Measurements from ENCODE around the gene GPR63.

GPR63 gene

DNA sequence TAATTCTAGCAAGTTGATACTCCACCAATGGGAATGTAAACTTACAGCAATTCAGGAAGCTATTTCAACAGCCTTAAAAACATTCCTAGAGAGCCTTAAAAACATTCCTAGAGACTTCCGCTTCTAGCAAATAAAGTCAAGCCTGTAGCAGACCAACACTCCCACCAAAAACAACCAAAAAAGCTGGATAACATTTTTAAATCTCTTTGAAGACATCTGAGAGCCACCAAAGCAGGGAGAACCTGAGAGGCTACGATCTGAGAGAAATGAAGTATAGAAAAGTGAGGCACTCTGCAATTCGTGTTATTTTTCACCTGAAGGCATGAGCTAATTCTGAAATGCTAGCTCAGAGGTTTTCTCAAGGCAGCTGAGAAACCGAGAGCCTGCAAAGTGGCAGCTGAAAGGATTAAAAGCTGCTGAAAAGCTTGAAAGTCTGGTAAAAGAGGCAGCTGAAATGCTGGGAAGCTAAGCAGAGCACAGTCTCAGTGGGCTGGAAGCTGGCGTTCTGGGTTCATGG is 20.9 kb downstream of the GPR63 start:
- no peak for DNase-seq

DNA sequence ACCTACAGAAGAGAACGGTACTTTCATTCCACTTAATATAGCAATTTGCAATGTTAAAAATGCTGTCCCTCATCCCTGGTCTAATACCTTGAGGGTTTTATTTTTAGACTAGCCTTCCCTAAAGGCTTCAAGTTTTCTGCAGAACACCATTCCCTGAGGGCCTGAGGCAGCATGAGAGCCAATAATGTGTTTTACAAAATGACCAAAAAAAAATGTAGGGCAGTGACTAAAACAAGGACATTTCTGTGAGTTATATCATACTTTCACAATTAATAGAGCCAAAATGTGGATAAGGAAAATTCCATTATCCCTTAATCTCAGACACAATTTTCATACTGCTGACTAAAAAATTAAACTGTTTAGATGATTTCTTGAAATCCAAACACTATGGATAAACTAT is 22.7 kb downstream of the GPR63 start:
- DNase-seq: no peak

DNA sequence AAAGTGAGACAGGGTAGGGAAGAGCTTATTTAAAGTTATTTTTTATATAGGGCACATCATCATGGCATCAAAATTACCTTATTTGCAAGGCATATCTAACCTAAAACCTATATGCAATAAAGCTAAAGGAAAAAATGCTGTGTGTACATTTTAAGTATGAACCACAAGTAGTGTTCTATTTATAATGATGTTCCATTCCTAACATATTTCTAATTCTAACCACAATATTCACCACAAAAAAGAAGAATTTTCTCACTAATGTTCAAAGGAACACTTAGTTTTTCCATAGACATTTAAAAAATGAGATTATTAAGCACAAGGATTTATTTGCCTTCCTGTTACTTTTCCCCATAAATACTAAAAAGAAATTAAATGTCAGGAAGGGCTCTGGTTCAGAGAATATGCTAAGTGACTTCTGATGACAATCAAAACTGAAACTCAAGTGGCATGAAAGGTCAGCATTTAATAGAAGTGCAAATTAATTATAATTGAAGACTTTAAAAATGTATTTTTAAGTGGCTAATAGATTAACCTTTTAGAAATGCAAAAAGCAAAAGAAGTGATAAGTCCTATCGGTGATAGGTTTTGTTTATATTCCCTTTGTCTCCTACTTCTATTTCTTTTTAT is 25.1 kb downstream of the GPR63 start:
- no peak for DNase-seq

DNA sequence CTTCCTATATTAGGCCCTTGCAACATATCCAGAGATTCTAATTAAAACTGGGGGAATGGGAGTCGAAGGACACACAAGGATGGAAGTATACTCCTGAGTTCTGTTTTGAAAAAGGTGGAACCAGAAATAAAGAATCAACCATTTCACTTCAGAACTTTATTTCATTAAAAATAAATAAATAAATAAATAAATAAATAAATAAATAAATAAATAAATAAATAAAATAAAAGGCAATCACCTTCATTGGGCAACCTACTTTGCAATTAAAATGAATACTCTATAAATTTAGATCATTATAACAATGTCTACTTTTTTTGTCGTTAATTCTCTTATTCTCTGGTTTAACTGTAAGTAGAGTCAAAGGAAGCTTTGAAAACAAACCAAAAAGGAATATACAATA is 25.6 kb downstream of the GPR63 start:
- DNase-seq: no peak

DNA sequence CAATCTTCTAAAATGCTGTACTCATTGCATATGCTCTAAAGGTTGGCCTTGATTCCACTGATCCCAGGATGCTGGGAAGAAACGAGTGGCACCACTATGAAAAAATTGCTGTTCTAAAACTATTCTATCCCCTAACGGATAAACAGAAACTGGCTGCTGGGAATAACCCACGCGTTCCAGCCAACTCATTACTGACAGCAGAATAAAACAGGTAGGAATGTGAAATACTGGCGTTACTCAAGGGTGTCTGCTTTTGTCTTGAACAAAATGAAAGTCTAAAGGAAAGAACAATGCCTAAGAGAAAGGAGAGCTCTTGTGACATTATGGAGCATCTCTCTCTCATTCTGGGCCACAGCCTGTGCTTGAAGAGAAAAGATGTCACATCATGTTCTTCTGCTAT is 26.1 kb downstream of the GPR63 start:
- DNase-seq: no peak

DNA sequence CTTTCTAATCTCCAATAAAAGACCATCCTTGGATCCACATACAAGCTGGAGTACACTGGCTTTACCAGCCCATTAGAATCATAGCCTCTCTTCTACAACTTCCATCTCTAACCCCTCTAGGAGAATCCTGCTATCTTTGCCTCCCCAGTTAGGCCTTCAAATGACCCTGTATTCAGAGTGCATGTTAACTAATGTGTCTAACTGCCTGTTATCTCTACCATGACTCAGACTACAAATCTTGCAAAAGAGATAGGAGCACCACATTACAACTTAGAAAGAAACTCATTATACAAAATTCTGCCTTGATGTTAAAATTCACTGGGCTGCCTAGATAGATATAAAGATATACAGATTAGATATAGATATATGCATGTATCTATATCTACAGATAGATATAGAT is 28.2 kb downstream of the GPR63 start:
- no peak for DNase-seq

DNA sequence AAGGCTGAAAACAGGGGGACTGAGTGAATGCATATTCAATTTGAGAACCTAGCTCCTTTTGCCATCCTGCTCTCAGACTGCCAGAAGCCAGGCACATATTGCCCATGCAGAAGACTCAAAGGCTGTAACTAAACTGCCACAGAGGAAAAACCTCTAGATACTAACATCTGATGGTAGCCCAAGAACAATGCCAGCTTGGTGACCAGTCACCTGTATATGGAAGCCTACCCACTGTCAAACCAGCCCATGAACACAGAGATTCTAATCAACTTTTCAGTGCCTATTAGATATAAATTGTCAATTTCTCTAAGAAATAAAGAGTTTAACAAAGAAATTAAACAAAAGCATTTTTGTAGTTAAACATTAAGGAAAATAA is 34.2 kb downstream of the GPR63 start:
- DNase-seq: no peak

DNA sequence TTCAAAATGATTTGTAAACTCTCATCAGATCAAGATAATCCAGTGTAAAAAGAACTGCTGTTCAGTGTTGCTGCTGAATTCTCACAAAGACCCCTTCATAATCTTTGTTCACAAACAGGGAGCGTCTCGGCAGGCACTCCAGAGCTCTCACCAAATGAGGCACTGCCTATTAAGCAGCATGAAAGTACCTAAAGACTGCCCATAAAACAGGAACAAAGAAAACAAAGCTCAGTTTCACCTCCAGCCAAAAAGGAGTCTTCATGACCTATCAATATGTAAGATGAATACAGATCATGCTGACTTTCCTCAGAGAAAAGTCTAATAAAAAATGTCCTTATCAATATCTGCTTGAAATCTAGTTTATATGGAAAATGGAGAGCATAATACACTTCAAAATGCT is 41.8 kb downstream of the GPR63 start:
- DNase-seq: no peak

DNA sequence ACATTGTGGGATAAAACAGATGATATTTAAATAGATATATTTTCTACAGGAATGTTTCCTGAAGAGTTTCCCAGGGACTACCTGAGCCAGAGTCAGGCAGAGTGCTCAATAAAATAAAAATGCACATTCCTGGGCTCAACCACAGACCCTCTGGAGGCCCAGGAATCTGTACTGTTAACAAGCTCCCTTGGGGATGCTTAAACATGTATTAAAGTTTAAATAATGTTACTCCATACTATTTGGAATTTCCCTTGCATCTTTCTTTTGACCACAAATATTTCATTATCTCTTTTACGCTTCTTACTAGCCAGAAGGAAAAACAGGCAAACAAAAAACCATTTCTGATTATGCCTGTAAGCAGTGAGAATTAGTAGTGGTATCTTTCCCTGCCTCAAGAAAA is 42.3 kb downstream of the GPR63 start:
- no peak for DNase-seq

DNA sequence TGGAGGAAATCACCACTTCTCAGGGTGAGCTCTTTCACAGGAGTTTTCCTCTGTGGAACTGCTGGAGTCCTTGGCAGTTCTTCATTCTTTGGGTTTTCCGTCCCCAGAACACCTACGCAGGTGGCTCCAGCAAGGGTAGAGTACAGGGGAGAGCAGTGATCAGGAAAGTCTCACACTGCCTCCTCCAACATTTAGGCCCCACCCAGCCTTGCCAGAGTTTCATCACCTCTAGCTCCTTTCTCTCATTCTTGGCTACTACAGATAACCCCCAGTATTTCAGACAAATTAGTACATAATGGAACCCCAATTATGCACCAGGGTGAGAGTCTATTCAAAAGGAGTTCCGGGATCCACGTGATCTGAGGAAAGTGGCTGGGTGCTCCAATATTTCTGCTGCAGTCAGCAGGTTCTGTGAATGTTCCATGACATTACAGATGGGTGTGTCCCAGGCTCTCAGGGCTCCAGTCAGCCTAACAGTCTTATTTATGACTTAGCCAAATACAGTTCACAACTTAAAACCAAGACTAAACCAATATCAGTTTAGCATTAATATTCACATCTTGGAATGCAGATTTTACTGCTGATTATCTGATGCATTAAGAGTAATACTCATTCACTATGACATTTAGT is 44.6 kb downstream of the GPR63 start:
- DNase-seq: no peak

DNA sequence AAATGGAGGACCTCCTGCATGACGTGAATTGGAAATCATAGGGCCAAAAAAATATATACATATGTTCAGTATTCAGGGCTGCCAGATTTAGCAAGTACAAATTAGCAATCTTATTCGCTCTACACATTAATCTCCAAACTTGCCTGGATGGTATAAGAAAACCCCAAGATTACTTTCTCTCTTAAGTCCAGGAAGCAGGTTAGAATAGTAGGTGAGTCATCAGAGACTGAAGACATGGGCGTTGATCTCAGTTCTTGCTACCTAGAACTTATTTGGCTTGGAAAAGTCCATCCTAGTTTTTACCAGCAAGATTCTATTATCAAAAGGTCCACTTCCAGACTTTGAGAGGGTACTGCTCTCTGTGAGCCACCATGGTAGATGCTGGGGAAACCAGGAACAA is 47.4 kb downstream of the GPR63 start:
- no peak for DNase-seq

DNA sequence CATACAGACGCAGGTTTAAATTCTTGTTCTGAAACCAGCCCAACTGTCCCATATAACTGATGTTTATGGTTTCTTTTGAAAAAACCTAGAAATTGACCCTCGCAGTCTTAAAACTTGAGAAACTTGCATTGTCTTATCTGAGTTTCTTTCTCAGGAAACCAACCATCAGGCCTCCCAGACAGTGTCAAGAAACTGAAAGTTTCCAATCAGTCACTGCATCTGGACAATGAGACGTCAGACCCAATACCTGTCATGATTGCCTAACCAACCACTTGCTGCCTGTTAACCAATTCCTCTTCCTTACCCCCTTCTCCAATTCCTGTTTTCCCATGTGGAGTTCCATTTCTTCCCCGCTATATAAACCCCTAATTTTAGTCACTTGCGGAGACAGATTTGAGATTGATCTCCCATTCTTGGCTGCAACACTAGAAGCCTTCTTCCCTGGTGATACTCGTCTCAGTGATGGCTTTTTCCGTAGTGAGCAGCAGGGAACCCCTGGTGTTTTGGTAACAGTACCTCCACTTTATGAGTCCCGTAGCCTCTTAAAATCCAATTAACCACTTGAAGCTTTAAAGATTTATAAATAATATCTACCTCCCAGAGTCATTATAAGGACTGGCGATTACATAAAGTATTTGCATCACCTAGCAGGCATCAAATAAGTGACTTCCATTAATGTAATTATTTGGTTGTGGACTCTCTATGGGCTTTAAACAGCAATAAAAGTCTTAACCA is 49.3 kb downstream of the GPR63 start:
- DNase-seq: no peak

DNA sequence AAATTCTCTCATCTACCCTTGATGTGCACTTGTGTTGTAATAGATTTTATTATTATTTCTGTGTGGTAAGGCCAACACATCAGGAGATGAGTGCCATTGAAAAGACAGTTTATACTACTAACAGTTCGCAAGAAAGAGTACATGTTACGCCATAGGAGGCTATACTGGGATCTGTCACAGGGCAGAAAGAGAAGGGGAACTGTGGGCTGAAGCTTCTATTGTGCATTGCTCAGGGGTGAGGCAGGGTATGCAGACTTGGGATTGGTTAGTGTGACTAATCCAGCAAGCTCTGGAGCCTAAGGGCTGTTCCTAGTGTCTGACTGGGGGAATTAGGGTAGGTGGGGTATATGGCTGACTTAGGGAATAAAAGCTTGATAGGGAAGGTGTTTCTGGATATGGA is 50.9 kb downstream of the GPR63 start:
- no peak for DNase-seq

DNA sequence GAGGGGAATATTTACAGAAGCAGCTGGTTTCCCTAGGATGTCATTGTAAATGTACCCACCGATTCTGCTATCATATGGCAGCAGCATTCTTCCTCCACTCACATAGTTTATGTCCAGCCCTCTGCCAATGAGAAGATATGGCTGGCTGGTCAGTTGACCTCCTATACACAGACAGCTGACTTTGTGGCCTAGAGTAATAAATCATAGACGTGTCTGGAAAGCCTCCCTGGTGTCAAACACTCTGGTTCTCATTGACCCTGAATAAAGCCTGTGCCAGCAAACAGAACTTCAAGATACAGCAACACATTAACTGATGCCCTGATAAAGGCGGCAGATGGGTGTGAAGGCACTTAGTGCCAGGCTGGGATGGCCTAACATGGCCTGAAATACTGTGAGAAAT is 52.6 kb downstream of the GPR63 start:
- no peak for DNase-seq

DNA sequence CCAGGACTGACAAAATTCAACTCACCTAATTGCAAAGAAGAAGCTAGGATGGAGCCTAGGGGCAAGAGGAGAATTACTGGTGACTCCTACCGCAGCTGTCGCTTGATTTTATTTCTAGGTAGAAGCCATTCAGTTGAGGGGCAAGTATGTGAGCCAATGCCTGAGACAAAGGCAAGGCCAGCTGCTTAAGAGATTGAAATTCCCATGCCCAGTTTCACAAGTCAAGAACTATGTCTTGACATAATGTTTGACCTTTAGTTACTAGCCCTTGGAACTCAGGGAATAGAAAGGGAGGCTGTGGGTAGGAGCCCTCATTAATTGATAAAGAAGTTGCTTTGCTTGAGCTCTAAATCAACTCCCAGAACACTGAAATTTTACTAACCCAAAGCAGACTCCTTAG is 54.0 kb downstream of the GPR63 start:
- DNase-seq: no peak

DNA sequence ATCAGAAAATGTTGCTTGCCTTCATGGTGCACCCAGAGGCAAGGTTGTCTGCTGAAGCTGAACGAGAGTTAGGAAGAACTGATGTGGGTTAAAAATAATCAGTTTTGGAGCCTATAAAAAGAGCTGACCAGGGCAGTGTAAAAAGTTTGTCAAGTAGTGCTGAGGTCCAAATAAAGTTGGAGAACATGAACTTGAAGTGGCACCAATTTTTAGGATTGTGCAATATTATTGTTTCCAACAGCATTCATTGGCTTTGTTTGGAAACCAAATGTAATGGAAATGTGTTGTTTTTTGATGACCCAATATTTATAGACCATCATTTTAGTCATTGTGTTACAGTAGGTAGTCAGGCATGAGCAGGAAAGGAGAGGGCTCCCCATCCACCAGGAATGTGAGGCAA is 55.7 kb downstream of the GPR63 start:
- DNase-seq: no peak

DNA sequence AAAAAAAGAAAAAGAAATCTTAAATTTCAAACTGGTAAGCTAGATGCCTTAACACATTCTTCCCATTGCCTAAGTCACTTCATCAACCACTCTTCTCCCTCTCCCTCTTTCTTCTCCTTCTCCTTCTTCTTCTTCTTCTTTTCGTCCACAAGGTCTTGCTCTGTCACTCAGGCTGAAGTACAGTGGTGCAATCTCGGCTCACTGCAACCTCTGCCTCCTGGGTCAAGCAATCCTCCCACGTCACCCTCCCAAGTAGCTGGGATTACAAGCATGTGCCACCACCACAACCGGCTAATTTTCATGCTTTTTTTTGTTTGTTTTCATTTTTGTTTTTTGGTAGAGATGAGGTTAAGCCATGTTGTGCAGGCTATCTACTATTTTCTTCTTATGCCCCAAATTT is 60.2 kb downstream of the GPR63 start:
- DNase-seq: no peak

DNA sequence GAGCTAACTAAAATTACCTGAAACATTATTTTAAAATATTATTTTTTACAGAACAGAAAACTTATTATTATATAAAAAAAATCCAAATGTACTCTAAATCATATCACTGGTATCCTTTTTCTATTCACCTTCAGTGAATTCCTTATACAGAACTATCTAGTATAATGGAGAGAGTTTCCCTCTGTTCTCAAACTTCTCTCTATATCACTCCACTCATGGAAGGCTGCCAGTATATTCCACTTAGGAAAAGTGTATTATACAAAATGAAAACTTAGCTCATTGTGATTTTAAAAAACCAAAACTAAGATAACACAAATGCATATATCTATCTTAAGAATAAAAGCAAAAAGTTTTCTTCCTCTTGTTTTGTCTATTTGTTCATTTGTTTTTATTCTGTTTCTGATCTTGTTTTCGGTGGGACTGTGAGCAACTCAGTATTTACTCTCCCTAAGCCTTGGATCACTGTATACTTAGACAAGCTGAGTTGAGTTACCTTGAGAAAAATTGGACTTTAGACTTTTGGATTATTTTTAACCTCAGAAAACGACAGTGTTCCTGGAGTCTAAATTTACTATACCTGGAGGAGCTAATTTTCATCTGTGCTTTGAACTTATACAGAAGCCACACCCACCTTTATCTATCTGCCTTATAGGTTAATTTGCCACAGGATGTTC is 61.4 kb downstream of the GPR63 start:
- DNase-seq: no peak

DNA sequence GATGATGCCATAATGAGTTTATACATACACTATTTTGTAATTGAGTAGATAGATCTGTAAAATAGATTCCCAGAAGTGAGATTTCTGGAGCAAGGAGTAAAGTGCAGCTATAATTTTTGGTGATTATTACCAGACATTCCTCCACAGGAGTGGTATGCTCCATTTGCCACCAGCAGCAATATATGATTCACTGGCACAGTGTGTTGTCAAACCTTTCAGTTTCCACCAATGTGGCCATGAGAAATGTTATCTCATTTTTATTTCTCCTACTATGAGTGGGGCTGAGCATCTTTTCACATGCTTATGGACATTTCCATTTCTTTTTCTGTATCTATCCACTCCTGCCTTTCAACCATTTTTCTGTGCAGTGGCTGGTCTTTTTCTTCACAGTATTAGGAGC is 70.5 kb downstream of the GPR63 start:
- DNase-seq: no peak

DNA sequence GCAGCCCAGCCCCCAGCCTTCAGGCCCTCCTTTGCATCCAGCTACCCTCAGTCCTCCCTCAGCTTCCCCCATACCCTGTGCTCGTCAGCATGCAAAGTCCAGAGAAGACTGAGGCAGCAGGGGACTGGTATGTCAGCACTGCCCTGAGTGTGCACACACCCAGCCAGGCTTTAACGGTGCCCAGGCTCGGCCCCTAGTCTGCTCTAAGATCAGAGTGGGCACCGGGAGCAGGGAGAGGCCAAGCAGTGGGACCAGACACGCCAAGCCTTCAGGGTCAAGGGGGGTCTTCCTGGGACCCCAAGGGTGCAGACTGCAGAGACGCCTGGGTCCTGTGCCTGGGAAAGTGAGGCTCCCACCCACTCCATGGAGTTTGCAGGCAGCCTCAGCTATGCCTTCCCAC is 74.7 kb downstream of the GPR63 start:
- DNase-seq: no peak

DNA sequence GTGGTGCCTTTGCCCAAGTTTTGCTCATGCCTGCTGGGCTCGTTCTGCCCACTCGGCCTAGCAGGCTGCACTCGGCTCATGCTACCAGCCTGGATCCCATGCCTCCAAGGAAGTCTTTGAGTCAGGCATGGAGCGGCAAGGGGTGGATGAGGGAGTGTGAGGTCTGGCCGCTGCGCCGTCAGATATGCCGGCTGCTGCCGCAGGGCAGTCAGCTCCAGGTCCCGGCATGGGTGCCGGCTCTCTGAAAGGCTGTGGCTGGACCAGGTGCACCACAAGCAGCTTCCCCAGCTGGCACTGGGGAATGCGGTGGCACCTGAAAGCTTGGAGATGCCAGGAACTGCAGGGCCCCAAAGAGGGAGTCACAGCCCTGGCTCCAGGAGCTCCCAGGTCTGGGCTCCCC is 75.5 kb downstream of the GPR63 start:
- DNase-seq: no peak

DNA sequence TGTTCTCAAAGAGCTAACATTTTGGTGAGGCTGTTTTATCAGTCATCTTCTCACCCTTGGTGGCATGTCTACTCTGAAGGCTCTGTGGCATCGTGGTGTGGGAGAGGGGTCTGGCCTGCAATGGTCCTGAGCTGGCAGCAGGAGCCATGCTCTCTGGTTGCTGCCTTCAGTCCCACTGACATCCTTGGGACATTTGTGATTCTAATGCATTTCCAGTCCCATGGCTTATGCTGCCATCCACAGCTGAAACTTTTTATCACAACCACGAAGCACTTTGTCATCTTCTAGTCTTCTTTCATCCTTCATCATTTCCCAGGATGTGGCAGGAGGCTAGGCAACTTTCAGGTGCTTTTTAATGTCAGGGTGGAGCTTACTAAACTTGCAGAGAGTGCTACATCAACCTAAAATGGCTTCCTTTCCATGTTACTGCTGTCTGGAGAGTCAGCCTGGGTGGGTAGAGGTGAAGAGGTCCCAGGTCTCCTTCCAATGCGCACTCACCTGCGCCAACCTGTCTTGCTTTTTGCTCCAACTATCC is 77.1 kb downstream of the GPR63 start:
- no peak for DNase-seq

DNA sequence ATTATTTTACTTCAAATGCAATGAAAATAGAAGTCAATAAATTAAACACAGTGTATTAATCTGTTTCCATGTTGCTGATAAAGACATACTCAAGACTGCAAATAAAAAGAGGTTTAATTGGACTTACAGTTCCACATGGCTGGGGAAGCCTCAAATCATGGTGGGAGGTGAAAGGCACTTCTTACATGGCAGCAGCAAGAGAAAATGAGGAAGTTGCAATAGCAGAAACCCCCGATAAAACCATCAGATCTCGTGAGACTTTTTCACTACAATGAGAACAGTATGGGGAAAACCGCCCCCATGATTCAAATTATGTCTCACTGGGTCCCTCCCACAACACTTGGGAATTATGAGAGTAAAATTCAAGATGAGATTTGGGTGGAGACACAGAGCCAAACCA is 82.2 kb downstream of the GPR63 start:
- DNase-seq: no peak

DNA sequence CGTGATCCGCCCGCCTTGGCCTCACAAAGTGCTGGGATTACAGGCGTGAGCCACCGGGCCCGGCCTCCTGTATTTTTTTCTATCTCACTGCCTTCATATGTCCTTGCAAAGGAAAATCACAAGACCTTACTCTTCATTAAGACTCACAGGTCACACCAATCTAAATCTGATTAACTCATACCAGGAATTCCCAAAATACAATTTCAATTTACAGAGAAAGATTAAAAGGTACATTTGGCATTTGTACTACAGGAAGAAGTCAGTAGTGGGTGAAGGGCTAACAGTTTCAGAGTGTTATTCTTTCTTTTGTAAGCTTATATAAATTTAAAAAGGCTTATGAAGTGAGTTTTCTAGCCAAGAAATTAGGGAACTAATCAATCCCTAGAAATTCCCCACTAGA is 87.4 kb downstream of the GPR63 start:
- DNase-seq: no peak
